ENCODE data around the gene COL6A1.

DNA sequence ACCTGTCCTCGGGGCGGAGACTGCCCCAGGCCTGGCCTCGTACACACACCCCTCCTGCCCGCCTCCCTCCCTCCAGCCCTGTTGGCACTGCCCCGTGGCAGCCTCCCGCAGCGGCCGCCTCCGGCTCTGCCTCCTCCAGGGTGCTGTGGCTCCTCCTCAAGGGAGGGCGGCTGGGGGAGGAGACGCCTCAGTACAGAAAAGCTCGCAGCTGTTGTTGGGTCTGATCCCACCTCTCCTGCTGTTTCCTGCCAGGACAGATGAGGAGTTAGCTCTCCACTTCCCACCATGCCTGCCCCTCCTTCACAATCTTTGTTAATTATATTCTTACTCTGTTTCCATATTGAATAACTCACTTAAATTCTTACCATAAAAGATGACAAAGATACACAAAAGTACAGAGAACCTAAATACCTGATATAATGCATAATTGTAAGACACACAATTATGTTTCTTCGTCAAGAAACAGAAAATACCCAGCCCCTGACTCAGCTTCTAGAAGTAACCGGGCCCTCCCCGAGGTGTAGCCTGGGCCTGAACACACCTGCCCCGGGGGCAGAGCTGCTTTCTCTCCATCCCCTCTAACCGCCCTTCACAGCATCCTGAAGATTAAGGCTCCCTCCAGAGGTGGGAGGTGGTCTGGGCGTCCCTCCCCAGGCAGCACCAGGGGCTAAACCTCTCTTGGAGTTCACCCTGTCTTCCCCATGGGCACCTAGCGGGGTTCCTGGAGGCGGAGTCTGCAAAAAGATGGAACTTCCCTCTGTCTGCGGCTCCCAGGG, 30.6 kb upstream of the COL6A1 start:
- TF ChIP-seq POLR2A (IDR thresholded peaks at IDR 0.05) (no peak), CTCF (IDR thresholded peaks at IDR 0.05 in 8 of 11, conservative IDR thresholded peaks at IDR 0.05 in 3 of 11) (no peak), POLR2AphosphoS5 (IDR thresholded peaks at IDR 0.05) (no peak)

Measured in spleen (tissue), 7 donors.